ENCODE data around the gene SPANXN3.
"Not testable (repeated sequence)": the region's sequence is repeated elsewhere in the genome, so short reads cannot be mapped to it uniquely, and the experiment has no call there.

SPANXN3 gene, protein sequence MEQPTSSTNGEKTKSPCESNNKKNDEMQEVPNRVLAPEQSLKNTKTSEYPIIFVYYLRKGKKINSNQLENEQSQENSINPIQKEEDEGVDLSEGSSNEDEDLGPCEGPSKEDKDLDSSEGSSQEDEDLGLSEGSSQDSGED

DNA sequence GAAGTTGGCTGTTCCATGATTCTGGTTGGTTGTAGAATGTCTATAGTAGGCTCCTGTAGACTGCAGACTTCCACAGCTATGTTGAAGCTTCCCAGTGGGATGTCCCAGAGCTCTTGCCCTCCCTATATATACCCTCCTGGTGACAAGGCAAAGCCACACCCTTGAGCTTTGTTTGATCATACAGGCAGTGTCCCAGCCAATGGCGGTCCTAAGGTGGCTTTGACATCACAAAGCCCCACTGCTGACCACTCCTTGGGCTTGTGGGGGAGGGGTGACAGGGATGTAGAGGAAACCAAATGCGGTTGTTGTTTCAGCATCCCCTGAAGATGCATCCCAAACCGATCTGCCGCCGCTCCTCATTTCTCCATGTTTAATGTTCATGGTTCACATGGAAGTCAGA, at the start of gene SPANXN3:
Gene SPANXN3, minus strand, starts transcription at position 101 of the 400 bp plus-strand sequence. Its CDS starts 84 bp downstream, at position 17.
- H3K9me2 ChIP-seq (replicated peaks; ENCODE audit: insufficient read depth, low read length); H3K9ac ChIP-seq (ENCODE audit: low read length); H3K79me2 ChIP-seq (ENCODE audit: insufficient read depth, low read length): not testable (repeated sequence)

DNA sequence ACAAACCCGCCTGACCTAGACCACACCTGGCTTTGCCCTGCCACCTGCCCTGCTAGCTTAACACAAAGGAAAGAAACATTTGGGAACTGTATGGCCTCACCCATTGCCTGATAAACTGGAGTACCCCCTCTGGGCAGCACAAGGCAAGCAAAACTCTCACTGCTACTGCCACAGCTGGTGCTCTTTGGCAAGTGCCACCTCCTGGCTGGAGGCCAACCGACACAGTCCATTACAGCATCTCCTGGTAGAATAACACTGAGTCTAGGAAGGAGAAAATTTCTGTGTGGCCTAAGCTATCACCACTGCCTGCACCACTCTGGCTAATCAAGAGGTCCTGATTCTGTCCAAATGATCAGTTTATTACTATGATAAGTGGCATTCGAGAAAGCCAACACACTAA, 18.9 kb upstream of the SPANXN3 start:
- H3K9ac ChIP-seq (ENCODE audit: low read length), result no peak overlapping the region

More for the DNA sequence above, at the start of gene SPANXN3:
- not testable (repeated sequence) for H3K4me2 ChIP-seq (ENCODE audit: low read depth, low read length, poor library complexity, severe bottlenecking); H3K36me3 ChIP-seq (ENCODE audit: low read length); H3F3A ChIP-seq (ENCODE audit: insufficient read depth); H3K4me3 ChIP-seq (ENCODE audit: insufficient read depth, low read length, poor library complexity, severe bottlenecking); H3K27ac ChIP-seq (ENCODE audit: low read depth, low read length); H2AFZ ChIP-seq (ENCODE audit: low read depth, low read length, severe bottlenecking); H3K9me3 ChIP-seq (ENCODE audit: insufficient read depth, low read length); H4K20me1 ChIP-seq (ENCODE audit: low read depth, low read length); H3K27me3 ChIP-seq (ENCODE audit: low read length)

DNA sequence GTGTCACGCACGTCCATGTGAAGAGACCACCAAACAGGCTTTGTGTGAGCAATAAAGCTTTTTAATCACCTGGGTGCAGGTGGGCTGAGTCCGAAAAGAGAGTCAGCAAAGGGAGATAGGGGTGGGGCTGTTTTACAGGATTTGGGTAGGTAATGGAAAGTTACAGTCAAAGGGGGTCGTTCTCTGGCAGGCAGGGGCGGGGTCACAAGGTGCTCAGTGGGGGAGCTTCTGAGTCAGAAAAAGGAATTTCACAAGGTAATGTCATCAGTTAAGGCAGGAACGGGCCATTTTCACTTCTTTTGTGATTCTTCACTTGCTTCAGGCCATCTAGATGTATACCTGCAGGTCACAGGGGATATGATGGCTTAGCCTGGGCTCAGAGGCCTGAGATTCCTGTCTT, 15.1 kb downstream of the SPANXN3 start:
- H3K79me2 ChIP-seq (ENCODE audit: insufficient read depth, low read length); H3K9me2 ChIP-seq (replicated peaks; ENCODE audit: insufficient read depth, low read length); H3F3A ChIP-seq (ENCODE audit: insufficient read depth); H3K9ac ChIP-seq (ENCODE audit: low read length); H3K4me3 ChIP-seq (ENCODE audit: insufficient read depth, low read length, poor library complexity, severe bottlenecking); H3K4me2 ChIP-seq (ENCODE audit: low read depth, low read length, poor library complexity, severe bottlenecking); H3K9me3 ChIP-seq (ENCODE audit: insufficient read depth, low read length); H4K20me1 ChIP-seq (ENCODE audit: low read depth, low read length); H3K27ac ChIP-seq (ENCODE audit: low read depth, low read length); H3K36me3 ChIP-seq (ENCODE audit: low read length); H2AFZ ChIP-seq (ENCODE audit: low read depth, low read length, severe bottlenecking); H3K27me3 ChIP-seq (ENCODE audit: low read length): not testable (repeated sequence)

More for the DNA sequence above, 18.9 kb upstream of the SPANXN3 start:
- Histone ChIP-seq H3K27ac (ENCODE audit: low read depth, low read length) (no peak overlapping the region), H3K9me2 (replicated peaks; ENCODE audit: insufficient read depth, low read length) (no peaks in the 10 kb centered on the region), H3K79me2 (ENCODE audit: insufficient read depth, low read length) (no peaks in the 10 kb centered on the region), H3F3A (ENCODE audit: insufficient read depth) (no peaks in the 10 kb centered on the region), H2AFZ (ENCODE audit: low read depth, low read length, severe bottlenecking) (no peak overlapping the region), H4K20me1 (ENCODE audit: low read depth, low read length) (no peaks in the 10 kb centered on the region), H3K4me2 (ENCODE audit: low read depth, low read length, poor library complexity, severe bottlenecking) (no peak overlapping the region), H3K36me3 (ENCODE audit: low read length) (no peaks in the 10 kb centered on the region), H3K27me3 (ENCODE audit: low read length) (no peaks in the 10 kb centered on the region), H3K9me3 (ENCODE audit: insufficient read depth, low read length) (no peaks in the 10 kb centered on the region), H3K4me3 (ENCODE audit: insufficient read depth, low read length, poor library complexity, severe bottlenecking) (no peak overlapping the region)
- TF ChIP-seq, protein P1, sequence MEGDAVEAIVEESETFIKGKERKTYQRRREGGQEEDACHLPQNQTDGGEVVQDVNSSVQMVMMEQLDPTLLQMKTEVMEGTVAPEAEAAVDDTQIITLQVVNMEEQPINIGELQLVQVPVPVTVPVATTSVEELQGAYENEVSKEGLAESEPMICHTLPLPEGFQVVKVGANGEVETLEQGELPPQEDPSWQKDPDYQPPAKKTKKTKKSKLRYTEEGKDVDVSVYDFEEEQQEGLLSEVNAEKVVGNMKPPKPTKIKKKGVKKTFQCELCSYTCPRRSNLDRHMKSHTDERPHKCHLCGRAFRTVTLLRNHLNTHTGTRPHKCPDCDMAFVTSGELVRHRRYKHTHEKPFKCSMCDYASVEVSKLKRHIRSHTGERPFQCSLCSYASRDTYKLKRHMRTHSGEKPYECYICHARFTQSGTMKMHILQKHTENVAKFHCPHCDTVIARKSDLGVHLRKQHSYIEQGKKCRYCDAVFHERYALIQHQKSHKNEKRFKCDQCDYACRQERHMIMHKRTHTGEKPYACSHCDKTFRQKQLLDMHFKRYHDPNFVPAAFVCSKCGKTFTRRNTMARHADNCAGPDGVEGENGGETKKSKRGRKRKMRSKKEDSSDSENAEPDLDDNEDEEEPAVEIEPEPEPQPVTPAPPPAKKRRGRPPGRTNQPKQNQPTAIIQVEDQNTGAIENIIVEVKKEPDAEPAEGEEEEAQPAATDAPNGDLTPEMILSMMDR (IDR thresholded peaks at IDR 0.05; ENCODE audit: insufficient read depth, low read length, poor library complexity, severe bottlenecking), result no peak
- no peak for TF ChIP-seq EZH2phosphoT487 (conservative IDR thresholded peaks at IDR 0.05; ENCODE audit: low read length)

DNA sequence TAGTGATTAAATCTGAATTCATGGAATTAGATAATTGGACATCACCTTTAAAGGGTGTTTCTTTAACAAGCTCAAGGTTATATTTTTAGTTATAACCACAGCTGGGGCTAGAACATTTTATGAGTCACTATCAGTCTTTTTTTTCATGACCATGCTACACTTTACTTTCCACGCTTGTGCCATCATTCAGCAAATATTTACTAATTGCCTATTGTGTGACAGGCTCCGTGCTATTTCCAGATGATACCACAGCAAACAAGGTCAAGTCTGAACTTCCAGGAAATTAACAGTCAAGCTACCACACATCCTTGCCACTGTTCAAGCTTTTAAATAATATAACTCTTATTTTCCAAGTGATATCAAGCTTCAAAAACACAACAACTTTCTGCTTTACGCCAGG, 16.5 kb downstream of the SPANXN3 start:
- Histone ChIP-seq H3F3A (ENCODE audit: insufficient read depth) (no peaks in the 10 kb centered on the region), H3K9me2 (replicated peaks; ENCODE audit: insufficient read depth, low read length) (no peaks in the 10 kb centered on the region), H4K20me1 (ENCODE audit: low read depth, low read length) (no peaks in the 10 kb centered on the region), H3K27me3 (ENCODE audit: low read length) (no peaks in the 10 kb centered on the region), H3K36me3 (ENCODE audit: low read length) (no peaks in the 10 kb centered on the region), H3K4me2 (ENCODE audit: low read depth, low read length, poor library complexity, severe bottlenecking) (no peak overlapping the region), H3K9me3 (ENCODE audit: insufficient read depth, low read length) (no peaks in the 10 kb centered on the region), H3K4me3 (ENCODE audit: insufficient read depth, low read length, poor library complexity, severe bottlenecking) (no peak overlapping the region), H3K9ac (ENCODE audit: low read length) (no peak overlapping the region), H3K27ac (ENCODE audit: low read depth, low read length) (no peak overlapping the region), H2AFZ (ENCODE audit: low read depth, low read length, severe bottlenecking) (no peak overlapping the region), H3K79me2 (ENCODE audit: insufficient read depth, low read length) (no peaks in the 10 kb centered on the region)
- TF ChIP-seq EZH2phosphoT487 (conservative IDR thresholded peaks at IDR 0.05; ENCODE audit: low read length), result no peak
- TF ChIP-seq, protein P1 (IDR thresholded peaks at IDR 0.05; ENCODE audit: insufficient read depth, low read length, poor library complexity, severe bottlenecking), result no peak

Measured in SU-DHL-6 (cell line).